SU-DHL-6 (cell line): ENCODE data around the gene GP1BB.

ENCODE experiments used
- H2AFZ ChIP-seq: fragments of 200-600 bp; sonication (generic); 2 replicates; pipeline ENCODE4 v1.6.1; 2014; ENCODE audit warnings: low read depth, mild to moderate bottlenecking, moderate library complexity, mixed read lengths, antibody characterized with exemption, low read length; ENCODE audit not compliant: severe bottlenecking
- H3F3A ChIP-seq: fragments of 200-600 bp; shearing (Covaris generic); 2 replicates; pipeline ENCODE4 v1.6.0; 2016; ENCODE audit warnings: antibody characterized with exemption, mild to moderate bottlenecking; ENCODE audit not compliant: insufficient read depth
- H3K27ac ChIP-seq: fragments of 200-600 bp; sonication (generic); 2 replicates; pipeline ENCODE4 v1.5.1; 2016; ENCODE audit warnings: low read depth, mild to moderate bottlenecking, low read length, moderate library complexity, mixed read lengths
- H3K27me3 ChIP-seq: fragments of 200-600 bp; sonication (generic), shearing (Covaris generic); 2 replicates; pipeline ENCODE4 v1.6.0; 2014; ENCODE audit warnings: mild to moderate bottlenecking, low read length
- H3K36me3 ChIP-seq: fragments of 200-600 bp; sonication (generic); 2 replicates; pipeline ENCODE4 v1.6.1; 2014; ENCODE audit warnings: mild to moderate bottlenecking, low read length, mixed read lengths
- H3K4me2 ChIP-seq: fragments of 300-600, 200-600 bp; shearing (Covaris generic), sonication (generic); 2 replicates; pipeline ENCODE4 v1.6.0; 2014; ENCODE audit warnings: low read length, low read depth, mild to moderate bottlenecking; ENCODE audit not compliant: poor library complexity, severe bottlenecking
- H3K4me3 ChIP-seq: fragments of 200-600 bp; sonication (generic); 2 replicates; pipeline ENCODE4 v1.5.1; 2014; ENCODE audit warnings: antibody characterized with exemption, low read length, mild to moderate bottlenecking, mixed read lengths; ENCODE audit not compliant: insufficient read depth, poor library complexity, severe bottlenecking
- H3K79me2 ChIP-seq: fragments of 200-600 bp; sonication (generic); 2 replicates; pipeline ENCODE4 v1.6.1; 2014; ENCODE audit warnings: mild to moderate bottlenecking, low read length, moderate library complexity; ENCODE audit not compliant: insufficient read depth
- H3K9ac ChIP-seq: fragments of 200-600 bp; sonication (generic); 2 replicates; pipeline ENCODE4 v1.7.0; 2014; ENCODE audit warnings: mild to moderate bottlenecking, low read length
- H3K9me2 ChIP-seq: fragments of 200-600 bp; sonication (generic); replicated peaks from 2 replicates; pipeline ENCODE4 v1.6.1; 2014; ENCODE audit warnings: low read length; ENCODE audit not compliant: insufficient read depth
- H3K9me3 ChIP-seq: fragments of 200-600 bp; sonication (generic); 2 replicates; pipeline ENCODE4 v1.6.1; 2014; ENCODE audit warnings: low read length, mixed read lengths; ENCODE audit not compliant: insufficient read depth
- H4K20me1 ChIP-seq: fragments of 200-600 bp; sonication (generic); 2 replicates; pipeline ENCODE4 v1.6.1; 2014; ENCODE audit warnings: low read depth, mild to moderate bottlenecking, antibody characterized with exemption, low read length, moderate library complexity, mixed read lengths
- CTCF ChIP-seq: fragments of 200-600 bp; sonication (generic); IDR thresholded peaks from one replicate; pipeline ENCODE4 v1.5.1; 2017; ENCODE audit warnings: antibody characterized with exemption, mild to moderate bottlenecking, low read length, moderate library complexity; ENCODE audit not compliant: insufficient read depth, poor library complexity, severe bottlenecking
- EZH2phosphoT487 ChIP-seq: fragments of 200-600 bp; sonication (generic), shearing (Covaris generic); conservative IDR thresholded peaks from 2 replicates; pipeline ENCODE4 v1.6.1; 2018; ENCODE audit warnings: mild to moderate bottlenecking, antibody characterized with exemption, low read length, moderate library complexity, mixed read lengths

The GP1BB gene

GRCh38 chr22:19761725-19762567 is 38.6 kb downstream of the GP1BB start:
- Histone ChIP-seq H3K9me3 (no peaks in the 10 kb centered on the region), H3K79me2 (no peaks in the 10 kb centered on the region), H2AFZ (no peak overlapping the region), H3K9me2 (no peaks in the 10 kb centered on the region), H3F3A (no peaks in the 10 kb centered on the region), H4K20me1 (no peaks in the 10 kb centered on the region), H3K27ac (no peak overlapping the region), H3K4me2 (no peak overlapping the region), H3K36me3 (no peaks in the 10 kb centered on the region), H3K4me3 (no peak overlapping the region), H3K27me3 (no peaks in the 10 kb centered on the region), H3K9ac (no peak overlapping the region)
- no peak for TF ChIP-seq EZH2phosphoT487

- H3K4me3 ChIP-seq: no peak overlapping the region
- no peaks in the 10 kb centered on the region for H3K36me3 ChIP-seq
- H3K27me3 ChIP-seq: no peaks in the 10 kb centered on the region
- TF ChIP-seq CTCF (no peak), EZH2phosphoT487 (no peak)
- no peak overlapping the region for H2AFZ ChIP-seq
- no peaks in the 10 kb centered on the region for H4K20me1 ChIP-seq
- no peak overlapping the region for H3K9ac ChIP-seq
- H3K79me2 ChIP-seq: no peaks in the 10 kb centered on the region
- H3K27ac ChIP-seq: no peak overlapping the region
- H3F3A ChIP-seq: no peaks in the 10 kb centered on the region
- no peaks in the 10 kb centered on the region for H3K9me2 ChIP-seq
- H3K9me3 ChIP-seq: no peaks in the 10 kb centered on the region
- H3K4me2 ChIP-seq: no peak overlapping the region
Observed at GRCh38 chr22:19762568-19763457, 39.5 kb downstream of the GP1BB start.

- Histone ChIP-seq H3K4me2 (no peak overlapping the region), H3K27me3 (no peaks in the 10 kb centered on the region), H3K9me2 (no peaks in the 10 kb centered on the region), H3K4me3 (no peak overlapping the region), H3K9me3 (no peaks in the 10 kb centered on the region), H3K79me2 (no peaks in the 10 kb centered on the region), H3K9ac (no peak overlapping the region), H2AFZ (no peak overlapping the region), H3K27ac (no peak overlapping the region), H3K36me3 (no peaks in the 10 kb centered on the region), H4K20me1 (no peaks in the 10 kb centered on the region), H3F3A (no peaks in the 10 kb centered on the region)
- TF ChIP-seq EZH2phosphoT487 (no peak), CTCF (no peak)
Observed at GRCh38 chr22:19763458-19764298, 40.3 kb downstream of the GP1BB start.
